Stimulated activated CD4-positive, alpha-beta T cell treated with anti-CD3 and anti-CD28 coated beads, Interleukin-15, amount 100 ng/mL, for 24 hours (primary cell): Measurements from ENCODE around the gene ZNF273.
A peak's percentile ranks its signal among the peaks of the same experiment; 100 is the strongest.
"Not testable (repeated sequence)": the region's sequence is repeated elsewhere in the genome, so short reads cannot be mapped to it uniquely, and the experiment has no call there.

Source experiments
- DNase-seq: peaks from one replicate; pipeline ENCODE4 v3.0.0-alpha.2; 2020

Gene ZNF273

DNA sequence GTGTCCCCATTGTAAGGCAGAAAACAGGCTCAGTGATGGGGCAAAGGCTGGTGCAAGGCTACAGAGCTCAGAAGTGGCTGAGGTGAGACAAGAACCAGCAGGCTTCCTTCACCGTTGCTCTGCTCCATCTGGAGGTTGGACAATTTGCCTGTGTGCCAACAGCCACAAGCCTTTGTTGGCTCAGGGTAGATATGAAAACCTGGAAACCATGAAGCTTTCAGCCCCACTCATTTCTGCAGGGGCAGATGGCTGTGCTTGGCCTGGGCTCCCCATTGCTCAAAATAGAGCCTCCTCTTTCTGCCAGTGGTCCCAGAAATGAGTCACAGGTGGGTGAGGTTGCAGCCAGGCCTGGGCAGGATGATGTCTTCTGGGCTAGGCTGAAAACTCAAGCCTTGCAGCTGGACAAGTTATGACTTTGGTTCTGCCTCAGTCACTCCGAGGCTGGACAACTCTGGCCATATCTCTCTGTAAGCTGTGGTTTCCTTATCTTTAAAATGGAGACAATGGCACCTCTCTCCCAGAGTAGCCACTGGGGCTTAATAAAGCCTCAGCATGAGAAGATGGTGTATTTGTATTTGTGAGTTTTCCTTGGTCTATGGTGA lies 12.2 kb upstream of the ZNF273 start:
- no peak for DNase-seq

GRCh38 chr7:64891363-64892081 lies 11.6 kb upstream of the ZNF273 start:
- not testable (repeated sequence) for DNase-seq

DNA sequence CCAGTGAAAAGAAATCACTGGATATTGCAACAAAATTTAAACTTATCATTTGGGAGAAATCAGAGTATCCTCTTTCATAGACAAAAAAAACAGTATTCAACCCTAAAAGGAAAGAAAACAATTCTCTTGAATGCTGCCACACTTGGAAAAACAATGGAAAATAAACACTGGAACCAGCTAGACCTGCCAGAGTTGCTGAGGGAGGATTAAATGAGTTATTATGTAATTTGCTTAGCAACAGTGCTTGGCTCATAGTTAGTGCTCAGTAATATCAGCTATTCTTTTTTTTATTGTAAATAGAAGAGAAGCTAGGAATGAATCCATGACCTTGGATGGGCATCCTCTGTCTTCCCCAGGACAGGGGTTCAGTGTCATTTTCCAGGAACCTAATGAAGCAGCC lies 11.0 kb upstream of the ZNF273 start:
- DNase-seq, result no peak

DNA sequence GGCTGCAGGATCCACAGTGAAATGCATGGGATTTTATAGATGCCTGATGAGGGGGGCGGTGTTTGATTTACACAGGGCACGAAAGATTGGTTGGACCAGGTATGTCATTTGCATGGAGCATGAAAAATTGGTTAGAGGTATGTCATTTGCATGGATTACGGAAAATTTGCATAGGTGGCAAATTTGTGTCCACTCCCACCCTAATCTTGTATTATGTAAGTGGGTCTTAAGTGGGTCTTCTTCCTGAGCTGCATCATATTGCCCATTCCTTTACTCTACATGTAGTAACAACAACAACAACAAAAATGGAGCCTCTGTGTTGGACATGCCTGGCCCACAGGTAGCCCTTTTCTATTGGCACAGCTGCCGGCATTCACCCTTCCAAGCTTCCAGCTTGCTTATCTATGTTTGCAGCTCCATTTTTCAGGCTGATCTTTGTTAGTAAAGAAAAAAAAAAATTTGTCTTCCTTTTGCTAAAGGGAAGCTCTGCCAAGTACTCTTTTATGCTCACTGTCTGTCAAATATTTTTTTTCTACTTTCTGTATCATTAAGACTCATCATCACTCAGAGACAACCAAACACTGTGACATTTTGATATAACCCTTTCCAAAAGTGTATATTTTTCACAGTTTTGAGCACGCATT lies 10.3 kb upstream of the ZNF273 start:
- DNase-seq, result no peak

DNA sequence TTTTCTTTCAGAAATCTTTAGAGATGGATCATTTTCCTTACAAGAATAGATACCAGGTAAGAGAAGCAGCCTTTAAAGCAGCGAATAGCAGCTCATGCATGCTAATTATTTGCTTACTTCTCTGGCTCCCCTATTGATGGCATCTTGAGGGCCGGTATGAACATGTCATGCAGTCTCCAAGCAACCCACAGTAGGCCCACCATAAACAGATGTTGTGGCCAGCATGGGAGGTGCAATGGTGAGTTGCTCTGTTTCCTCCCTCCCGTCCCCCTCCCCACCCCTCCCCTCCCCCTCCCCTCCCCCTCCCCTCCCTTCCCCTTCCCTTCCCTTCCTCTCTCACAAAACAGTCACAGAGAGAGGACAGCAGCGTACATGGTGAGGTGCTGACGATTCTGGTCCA lies 9.7 kb upstream of the ZNF273 start:
- no peak for DNase-seq

DNA sequence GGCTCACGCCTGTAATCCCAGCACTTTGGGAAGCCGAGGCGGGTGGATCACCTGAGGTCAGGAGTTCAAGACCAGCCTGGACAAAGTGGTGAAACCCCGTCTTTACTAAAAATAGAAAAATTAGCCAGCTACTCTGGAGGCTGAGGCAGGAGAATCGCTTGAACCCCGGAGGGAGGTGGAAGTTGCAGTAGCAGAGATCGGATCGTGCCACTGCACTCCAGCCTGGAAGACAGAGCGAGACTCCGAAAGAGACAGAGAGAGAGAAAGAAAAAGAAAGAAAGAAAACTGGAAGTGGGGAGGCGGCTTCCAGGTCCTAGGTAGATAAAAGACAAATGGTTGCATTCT lies 640 bp upstream of the ZNF273 start:
- not testable (repeated sequence) for DNase-seq

GRCh38 chr7:64904008-64904407 lies 935 bp downstream of the ZNF273 start:
- no peak for DNase-seq

- no peak for DNase-seq
These were observed 2.1 kb downstream of the ZNF273 start for GRCh38 chr7:64905133-64905532.

- no peak for DNase-seq
These were observed 2.5 kb downstream of the ZNF273 start for GRCh38 chr7:64905547-64905946.

GRCh38 chr7:64907641-64908326 lies 4.7 kb downstream of the ZNF273 start:
- DNase-seq, result no peak

GRCh38 chr7:64908358-64908757 lies 5.3 kb downstream of the ZNF273 start:
- no peak for DNase-seq

GRCh38 chr7:64914557-64914956 lies 11.5 kb downstream of the ZNF273 start:
- DNase-seq, result no peak

DNA sequence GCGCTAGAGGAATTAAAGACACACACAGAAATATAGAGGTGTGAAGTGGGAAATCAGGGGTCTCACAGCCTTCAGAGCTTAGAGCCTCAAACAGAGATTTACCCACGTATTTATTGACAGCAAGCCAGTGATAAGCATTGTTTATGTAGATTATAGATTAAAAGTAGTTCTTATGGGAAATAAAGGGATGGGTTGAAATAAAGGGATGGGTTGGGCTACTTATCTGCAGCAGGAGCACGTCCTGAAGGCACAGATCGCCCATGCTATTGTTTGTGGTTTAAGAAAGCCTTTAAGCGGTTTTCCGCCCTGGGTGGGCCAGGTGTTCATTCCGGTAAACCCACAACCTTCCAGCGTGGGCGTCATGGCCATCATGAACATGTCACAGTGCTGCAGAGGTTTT lies 12.2 kb downstream of the ZNF273 start:
- not testable (repeated sequence) for DNase-seq

DNA sequence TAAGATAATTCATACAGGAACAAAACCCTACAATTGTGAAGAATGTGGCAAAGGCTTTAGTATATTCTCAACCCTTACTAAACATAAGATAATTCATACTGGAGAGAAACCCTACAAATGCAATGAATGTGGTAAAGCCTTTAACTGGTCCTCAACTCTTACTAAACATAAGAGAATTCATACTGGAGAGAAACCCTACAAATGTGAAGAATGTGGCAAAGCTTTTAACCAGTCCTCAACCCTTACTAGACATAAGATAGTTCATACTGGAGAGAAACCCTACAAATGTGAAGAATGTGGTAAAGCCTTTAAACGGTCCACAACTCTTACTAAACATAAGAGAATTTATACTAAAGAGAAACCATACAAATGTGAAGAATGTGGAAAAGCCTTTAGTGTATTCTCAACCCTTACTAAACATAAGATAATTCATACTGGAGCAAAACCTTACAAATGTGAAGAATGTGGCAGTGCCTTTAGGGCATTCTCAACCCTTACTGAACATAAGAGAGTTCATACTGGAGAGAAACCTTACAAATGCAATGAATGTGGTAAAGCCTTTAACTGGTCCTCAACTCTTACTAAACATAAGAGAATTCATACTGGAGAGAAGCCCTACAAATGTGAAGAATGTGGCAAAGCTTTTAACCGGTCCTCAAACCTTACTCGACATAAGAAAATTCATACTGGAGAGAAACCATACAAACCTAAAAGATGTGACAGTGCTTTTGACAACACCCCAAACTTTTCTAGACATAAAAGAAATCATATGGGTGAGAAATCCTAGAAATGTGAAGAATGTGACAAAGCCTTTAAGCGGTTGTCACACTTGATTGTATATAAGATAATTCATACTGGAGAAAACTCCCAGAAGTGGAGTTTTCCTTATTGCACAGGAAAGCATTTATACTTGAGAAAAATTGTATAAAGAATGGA lies 25.4 kb downstream of the ZNF273 start:
- DNase-seq, result not testable (repeated sequence)

DNA sequence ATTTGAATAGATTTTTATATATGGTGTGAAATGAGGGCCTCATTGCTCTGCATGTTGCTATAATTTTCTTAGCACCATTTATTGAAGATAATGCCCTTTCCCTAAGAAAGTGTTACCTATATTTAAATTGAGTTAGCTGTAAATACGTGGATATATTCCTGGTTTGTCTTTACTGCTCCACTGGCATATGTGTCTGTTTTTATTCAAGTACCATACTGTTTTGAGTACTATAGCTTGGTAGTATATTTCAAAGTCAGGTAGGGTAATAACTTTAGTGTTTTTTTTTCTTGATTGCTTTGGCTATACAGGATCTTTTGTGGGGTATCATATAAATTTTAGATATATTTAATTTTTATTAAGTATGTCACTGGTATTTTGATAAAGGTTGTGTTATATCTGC lies 31.4 kb downstream of the ZNF273 start:
- no peak for DNase-seq

DNA sequence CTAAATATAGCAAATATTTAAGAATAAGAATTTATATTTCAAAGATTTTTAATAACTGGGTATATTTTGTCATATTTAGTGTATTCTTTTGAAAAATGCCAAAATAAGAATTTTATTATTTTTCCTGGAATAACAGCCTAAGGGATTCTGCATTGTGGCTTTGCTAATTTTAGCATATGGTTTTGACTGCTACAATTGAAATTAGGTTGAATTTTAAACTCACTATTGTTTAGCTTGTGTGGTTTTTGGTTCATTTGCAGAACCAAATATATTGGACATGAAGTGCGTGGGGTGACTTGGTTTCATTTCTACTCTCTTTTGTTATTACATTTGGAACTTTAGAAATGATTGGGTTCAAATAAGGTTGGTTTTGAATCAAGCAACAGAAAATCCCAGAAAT lies 35.5 kb downstream of the ZNF273 start:
- no peak for DNase-seq

GRCh38 chr7:64940021-64940420 lies 36.9 kb downstream of the ZNF273 start:
- not testable (repeated sequence) for DNase-seq

- DNase-seq, result not testable (repeated sequence)
These were observed 41.8 kb downstream of the ZNF273 start for GRCh38 chr7:64944667-64945502.

GRCh38 chr7:64945503-64946175 lies 42.6 kb downstream of the ZNF273 start:
- DNase-seq, result no peak

- DNase-seq, result peak; percentile 45
These were observed 43.7 kb downstream of the ZNF273 start for GRCh38 chr7:64946772-64947171.
